WTC11 (cell line): ENCODE data around the gene PRDM12.

Experiments used
- ZBTB21 ChIP-seq: sonication (generic); formaldehyde crosslinking; IDR thresholded peaks from 2 replicates; pipeline ENCODE4 v1.8.1; 2023; ENCODE audit warnings: mild to moderate bottlenecking, missing genetic modification reagents, borderline replicate concordance
- TF ChIP-seq, protein P1 (sequence below): fragments of 250-450 bp; sonication (Bioruptor Pico); IDR thresholded peaks from 2 replicates; pipeline ENCODE4 v1.9.0; 2021; ENCODE audit warnings: mild to moderate bottlenecking, borderline replicate concordance

GRCh38 chr9:130711469-130711868 is 47.1 kb downstream of the PRDM12 start:
- no peak for TF ChIP-seq ZBTB21
- TF ChIP-seq, protein P1, sequence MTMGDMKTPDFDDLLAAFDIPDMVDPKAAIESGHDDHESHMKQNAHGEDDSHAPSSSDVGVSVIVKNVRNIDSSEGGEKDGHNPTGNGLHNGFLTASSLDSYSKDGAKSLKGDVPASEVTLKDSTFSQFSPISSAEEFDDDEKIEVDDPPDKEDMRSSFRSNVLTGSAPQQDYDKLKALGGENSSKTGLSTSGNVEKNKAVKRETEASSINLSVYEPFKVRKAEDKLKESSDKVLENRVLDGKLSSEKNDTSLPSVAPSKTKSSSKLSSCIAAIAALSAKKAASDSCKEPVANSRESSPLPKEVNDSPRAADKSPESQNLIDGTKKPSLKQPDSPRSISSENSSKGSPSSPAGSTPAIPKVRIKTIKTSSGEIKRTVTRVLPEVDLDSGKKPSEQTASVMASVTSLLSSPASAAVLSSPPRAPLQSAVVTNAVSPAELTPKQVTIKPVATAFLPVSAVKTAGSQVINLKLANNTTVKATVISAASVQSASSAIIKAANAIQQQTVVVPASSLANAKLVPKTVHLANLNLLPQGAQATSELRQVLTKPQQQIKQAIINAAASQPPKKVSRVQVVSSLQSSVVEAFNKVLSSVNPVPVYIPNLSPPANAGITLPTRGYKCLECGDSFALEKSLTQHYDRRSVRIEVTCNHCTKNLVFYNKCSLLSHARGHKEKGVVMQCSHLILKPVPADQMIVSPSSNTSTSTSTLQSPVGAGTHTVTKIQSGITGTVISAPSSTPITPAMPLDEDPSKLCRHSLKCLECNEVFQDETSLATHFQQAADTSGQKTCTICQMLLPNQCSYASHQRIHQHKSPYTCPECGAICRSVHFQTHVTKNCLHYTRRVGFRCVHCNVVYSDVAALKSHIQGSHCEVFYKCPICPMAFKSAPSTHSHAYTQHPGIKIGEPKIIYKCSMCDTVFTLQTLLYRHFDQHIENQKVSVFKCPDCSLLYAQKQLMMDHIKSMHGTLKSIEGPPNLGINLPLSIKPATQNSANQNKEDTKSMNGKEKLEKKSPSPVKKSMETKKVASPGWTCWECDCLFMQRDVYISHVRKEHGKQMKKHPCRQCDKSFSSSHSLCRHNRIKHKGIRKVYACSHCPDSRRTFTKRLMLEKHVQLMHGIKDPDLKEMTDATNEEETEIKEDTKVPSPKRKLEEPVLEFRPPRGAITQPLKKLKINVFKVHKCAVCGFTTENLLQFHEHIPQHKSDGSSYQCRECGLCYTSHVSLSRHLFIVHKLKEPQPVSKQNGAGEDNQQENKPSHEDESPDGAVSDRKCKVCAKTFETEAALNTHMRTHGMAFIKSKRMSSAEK = no peak
